EL (cell line): ENCODE data around the gene NSMCE1.
"Not testable (repeated sequence)": the region's sequence is repeated elsewhere in the genome, so short reads cannot be mapped to it uniquely, and the experiment has no call there.

Experiments
- DNase-seq: peaks from one replicate; pipeline ENCODE4 v3.0.0-alpha.2; 2016

NSMCE1 gene

DNA sequence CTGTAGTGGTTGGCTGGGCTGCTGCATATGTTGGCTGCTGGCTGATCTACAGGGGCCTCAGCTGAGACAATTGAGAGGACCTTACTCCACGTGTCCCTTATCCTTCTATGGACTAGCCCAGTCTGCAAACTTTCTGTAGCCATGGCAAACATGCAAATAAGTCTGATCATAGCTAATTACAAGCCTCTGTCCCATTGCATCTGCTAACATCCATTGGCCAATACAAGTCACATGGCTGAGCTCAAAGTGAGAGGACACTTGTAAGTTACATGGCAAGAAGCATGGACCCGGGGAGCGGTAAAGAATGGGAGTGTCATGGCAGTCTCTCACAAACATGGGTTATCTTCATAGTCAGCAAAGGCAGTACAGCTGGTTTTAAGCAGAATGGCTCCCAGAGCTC lies 33.6 kb upstream of the NSMCE1 start:
- no peak for DNase-seq

DNA sequence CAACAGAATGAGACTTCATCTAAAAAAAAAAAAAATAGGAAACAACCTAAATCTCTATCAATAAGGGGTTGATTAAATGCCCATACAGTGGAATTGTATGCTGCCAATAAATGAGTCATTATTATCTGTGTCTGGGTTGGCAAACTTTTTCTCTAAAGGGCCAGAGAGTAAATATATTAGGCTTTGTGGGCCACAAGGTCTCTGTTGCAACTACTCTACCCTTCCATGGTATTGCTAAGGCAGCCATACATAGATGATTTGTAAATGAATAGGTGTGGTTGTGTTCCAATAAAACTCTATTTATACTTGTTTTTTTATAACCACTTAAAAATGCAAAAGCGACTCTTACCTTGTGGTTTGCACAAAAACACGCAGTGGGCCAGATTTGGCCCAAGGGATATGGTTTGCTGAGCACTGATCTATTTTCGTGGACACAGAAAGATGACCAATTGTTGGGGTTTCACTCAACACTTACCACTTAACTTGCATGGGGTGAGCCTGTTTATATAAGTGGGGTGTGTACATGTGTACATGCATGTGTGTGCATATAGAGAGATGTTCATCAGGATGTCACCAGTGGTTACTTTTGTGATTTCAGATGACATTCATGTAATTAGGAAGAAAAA lies 32.8 kb upstream of the NSMCE1 start:
- DNase-seq: no peak

DNA sequence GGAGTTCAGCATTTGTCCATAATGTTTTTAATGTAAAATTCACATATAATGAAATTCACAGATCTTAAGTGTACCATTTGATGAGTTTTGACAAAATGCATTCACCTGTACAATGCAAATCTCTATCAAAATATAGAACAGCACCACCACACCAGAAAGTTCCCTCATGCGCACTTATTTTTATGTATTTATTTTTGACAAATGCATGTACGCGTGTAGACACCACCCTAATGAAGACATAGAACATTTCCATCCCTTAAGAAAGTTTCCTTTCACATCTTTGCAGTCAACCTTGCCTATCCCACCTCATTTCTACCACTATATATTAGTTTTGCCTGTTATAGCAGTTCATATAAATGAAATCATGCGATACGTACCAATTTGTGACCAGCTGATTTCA lies 29.6 kb upstream of the NSMCE1 start:
- DNase-seq: no peak

GRCh38 chr16:27293343-27293742 lies 24.8 kb upstream of the NSMCE1 start:
- DNase-seq: no peak

GRCh38 chr16:27291722-27292240 lies 23.2 kb upstream of the NSMCE1 start:
- no peak for DNase-seq

DNA sequence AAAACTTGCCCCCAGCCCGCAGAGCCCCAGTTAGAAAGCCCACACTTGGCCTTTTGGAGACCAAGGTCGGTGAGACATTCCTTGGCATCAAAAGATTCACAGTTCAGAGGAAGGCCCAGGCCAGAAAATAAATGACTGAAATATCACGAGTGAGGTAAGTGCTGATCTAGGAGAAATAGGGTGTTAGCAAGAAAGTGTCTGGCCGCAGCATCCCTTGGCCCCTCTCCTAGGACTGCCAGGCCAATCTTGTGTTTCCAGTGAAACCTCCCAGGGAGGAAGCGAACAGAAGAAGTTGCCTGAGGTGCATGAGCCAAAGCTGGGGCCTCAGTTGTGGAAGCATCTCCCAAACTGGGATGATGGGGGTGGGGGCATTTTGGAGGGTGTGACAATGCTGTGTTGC lies 22.5 kb upstream of the NSMCE1 start:
- DNase-seq: no peak

- no peak for DNase-seq
These were observed 22.0 kb upstream of the NSMCE1 start for GRCh38 chr16:27290562-27290961.

GRCh38 chr16:27289669-27290068 lies 21.1 kb upstream of the NSMCE1 start:
- DNase-seq: no peak

GRCh38 chr16:27288313-27288712 lies 19.7 kb upstream of the NSMCE1 start:
- DNase-seq: not testable (repeated sequence)

DNA sequence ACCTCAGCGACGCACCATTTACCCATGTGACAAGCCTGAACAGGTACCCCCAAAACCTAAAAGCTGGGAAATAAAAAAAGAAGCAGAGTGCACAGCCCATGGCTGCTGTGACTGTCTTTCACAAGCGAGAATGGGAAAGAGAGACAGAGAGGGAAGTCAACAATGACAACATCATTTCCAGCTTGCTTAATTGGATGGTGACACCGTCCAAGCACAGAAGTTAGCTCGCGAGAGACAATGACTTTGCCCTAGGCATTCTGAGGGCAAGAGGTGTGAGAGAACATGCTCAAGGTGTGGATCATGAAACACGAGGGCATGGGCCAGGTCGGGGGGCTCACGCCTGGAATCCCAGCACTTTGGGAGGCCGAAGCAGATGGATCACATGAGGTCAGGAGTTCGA lies 19.3 kb upstream of the NSMCE1 start:
- no peak for DNase-seq

GRCh38 chr16:27287051-27287811 lies 18.7 kb upstream of the NSMCE1 start:
- peak; percentile 18 for DNase-seq

- DNase-seq: peak; percentile 96
These were observed 17.9 kb upstream of the NSMCE1 start for GRCh38 chr16:27286451-27286850.

DNA sequence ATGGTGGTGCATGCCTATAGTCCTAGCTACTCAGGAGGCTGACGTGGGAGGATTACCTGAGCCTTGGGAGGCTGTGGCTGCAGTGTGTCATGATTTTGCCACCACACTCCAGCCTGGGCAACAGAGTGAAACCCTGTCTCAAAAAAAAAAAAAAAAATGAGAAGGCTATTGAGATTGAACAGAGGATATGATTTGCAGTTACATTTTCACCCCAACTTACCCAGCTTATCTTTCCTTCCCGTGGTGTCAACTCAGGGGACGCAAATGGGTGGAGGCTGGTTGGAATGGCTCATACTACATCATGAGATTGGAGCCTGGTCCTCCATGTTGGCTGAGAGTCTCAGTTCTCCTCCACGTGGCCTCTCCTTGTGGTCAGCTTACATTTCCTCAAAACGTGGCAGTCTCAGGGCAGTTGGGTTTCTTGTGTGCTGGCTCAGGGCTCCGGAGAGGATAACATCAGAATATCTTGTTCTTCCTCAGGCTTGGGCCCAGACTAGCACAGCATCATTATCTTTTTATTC lies 17.2 kb upstream of the NSMCE1 start:
- DNase-seq: no peak

DNA sequence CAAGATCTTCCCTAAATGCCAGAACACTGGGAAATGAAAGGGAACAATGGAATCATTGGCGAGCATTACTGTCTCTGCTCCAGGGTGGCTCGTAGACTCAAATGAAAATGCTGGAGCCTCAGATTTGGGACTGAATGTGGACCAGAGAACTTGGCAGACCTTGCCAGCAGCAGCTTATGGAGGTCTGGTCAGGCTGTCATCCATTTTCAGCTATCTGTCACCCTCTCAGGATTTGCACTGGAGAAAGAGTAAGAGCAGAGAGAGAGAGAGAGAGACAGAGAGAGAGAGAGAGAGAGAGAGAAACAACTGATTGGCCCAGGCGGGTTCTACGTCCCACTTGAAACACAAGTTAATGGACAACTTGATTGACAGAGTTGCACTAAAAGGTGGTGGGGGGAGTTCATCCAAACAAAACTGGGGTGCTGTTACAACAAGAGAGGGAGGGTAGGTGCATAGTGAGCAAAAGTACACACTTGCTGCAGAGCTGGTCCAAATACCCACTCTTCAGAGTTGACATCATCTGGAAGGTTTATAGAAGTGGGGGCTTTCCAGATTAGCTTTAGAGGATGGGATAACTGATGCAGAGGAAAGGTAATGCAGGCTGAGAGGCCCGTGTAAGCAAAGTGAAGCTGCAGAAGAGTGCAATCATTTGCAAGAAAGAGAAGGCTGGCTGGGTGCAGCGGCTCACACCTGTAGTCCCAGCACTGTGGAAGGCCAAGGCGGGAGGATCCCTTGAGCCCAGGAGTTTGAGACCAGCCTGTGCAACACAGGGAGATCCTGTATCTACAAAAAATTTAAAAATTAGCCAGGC lies 16.5 kb upstream of the NSMCE1 start:
- no peak for DNase-seq

- no peak for DNase-seq
These were observed 12.7 kb upstream of the NSMCE1 start for GRCh38 chr16:27281243-27281642.

DNA sequence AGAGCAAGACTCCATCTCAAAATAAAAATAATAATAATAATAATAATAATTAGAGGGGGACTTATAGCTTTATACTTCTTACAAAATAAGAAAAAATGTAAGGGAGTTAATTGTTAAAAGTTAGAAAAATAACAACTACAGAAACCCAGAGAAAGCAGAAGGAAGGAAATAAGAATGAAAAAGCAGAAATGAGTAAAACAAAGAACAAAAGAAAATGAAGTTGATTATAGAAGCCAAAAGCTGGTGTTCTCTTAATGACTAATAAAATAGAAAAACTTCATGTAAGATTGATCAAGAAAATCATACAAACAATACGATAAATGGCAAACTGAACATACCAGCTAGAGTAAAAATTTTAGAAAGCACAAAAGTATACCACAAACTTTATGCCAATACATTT lies 6.8 kb upstream of the NSMCE1 start:
- no peak for DNase-seq

- not testable (repeated sequence) for DNase-seq
These were observed 5.9 kb upstream of the NSMCE1 start for GRCh38 chr16:27274424-27274874.

GRCh38 chr16:27273670-27274423 lies 5.3 kb upstream of the NSMCE1 start:
- DNase-seq: peak; percentile 41

GRCh38 chr16:27273330-27273669 lies 4.7 kb upstream of the NSMCE1 start:
- DNase-seq: no peak

- not testable (repeated sequence) for DNase-seq
These were observed 4.1 kb upstream of the NSMCE1 start for GRCh38 chr16:27272697-27273096.

- no peak for DNase-seq
These were observed 3.5 kb upstream of the NSMCE1 start for GRCh38 chr16:27272076-27272475.

DNA sequence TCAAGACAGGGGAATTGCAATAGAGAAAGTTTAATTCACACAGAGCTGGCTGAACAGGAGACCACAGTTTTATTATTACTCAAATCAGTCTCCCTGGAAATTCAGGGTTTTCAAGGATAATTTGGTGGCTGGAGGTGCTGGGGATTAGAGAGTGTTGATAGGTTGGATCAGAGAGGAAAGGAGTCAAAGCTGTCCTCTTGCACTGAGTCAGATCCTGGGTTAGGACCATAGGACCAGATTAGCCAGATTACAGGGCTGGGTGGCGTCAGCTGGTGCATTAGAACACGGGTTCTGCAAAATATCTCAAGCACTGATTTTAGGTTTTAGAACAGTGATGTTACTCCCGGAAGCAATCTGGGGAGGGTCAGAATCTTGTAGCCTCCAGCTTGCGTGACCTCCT lies 1.8 kb upstream of the NSMCE1 start:
- no peak for DNase-seq
